Esophagus (tissue), 2 donors: ENCODE data around the gene GPR62. TPM values are rescaled to one million over a fixed set of nuclear protein-coding genes. Genes with fewer than 3 reads are reported as not detected.
"Not testable (repeated sequence)": the region's sequence is repeated elsewhere in the genome, so short reads cannot be mapped to it uniquely, and the experiment has no call there.

Experiments used
- H3K27ac ChIP-seq, 2 donors: one replicate each; pipeline ENCODE4 v1.5.1; 2013; ENCODE audit warnings: low read depth in 2 of 2, mild to moderate bottlenecking in 2 of 2, inconsistent platforms in 1 of 2, low read length in 1 of 2, moderate library complexity in 1 of 2
- H3K27me3 ChIP-seq, 2 donors: one replicate each; pipeline ENCODE4 v1.6.1; 2013; ENCODE audit warnings: low read length in 2 of 2, control low read depth in 1 of 2, mild to moderate bottlenecking in 1 of 2; ENCODE audit not compliant: insufficient read depth in 2 of 2, control insufficient read depth in 1 of 2
- H3K36me3 ChIP-seq, 2 donors: one replicate each; pipeline ENCODE4 v1.6.1; 2013; ENCODE audit warnings: low read length in 1 of 2; ENCODE audit not compliant: control insufficient read depth in 2 of 2, insufficient read depth in 2 of 2
- H3K4me1 ChIP-seq, 2 donors: one replicate each; pipeline ENCODE4 v1.6.1; 2013; ENCODE audit warnings: low read length in 1 of 2; ENCODE audit not compliant: control insufficient read depth in 2 of 2, insufficient read depth in 2 of 2
- H3K4me3 ChIP-seq, 2 donors: one replicate each; pipeline ENCODE4 v1.5.1; 2013; ENCODE audit warnings: low read length in 2 of 2, mild to moderate bottlenecking in 2 of 2, low read depth in 1 of 2, moderate library complexity in 1 of 2
- H3K9me3 ChIP-seq, 2 donors: one replicate each; pipeline ENCODE4 v1.6.1; 2013; ENCODE audit warnings: mild to moderate bottlenecking in 2 of 2, low read depth in 1 of 2, low read length in 1 of 2, moderate library complexity in 1 of 2; ENCODE audit not compliant: control insufficient read depth in 2 of 2, insufficient read depth in 1 of 2
- WGBS, 2 donors: extraction: QIAGEN DNeasy Blood & Tissue Kit; methylation state at CpG; one replicate each; pipeline ENCODE4 v1.1.7; 2013; 5-methylcytosine and 5-hydroxymethylcytosine counted together
- polyA plus RNA-seq, 2 donors: library from polyadenylated mRNA; stranded (reverse); fragments of 200-250 nt; gene quantifications; one replicate each; pipeline ENCODE4 v1.2.3, GENCODE V29; 2013
- donor health status: healthy with polysubstance abuse.
- donor health status: Bipolar disorder and iron deficiency.

Gene GPR62
- polyA plus RNA-seq, 2 donors: 0.05 to 0.06 TPM

DNA sequence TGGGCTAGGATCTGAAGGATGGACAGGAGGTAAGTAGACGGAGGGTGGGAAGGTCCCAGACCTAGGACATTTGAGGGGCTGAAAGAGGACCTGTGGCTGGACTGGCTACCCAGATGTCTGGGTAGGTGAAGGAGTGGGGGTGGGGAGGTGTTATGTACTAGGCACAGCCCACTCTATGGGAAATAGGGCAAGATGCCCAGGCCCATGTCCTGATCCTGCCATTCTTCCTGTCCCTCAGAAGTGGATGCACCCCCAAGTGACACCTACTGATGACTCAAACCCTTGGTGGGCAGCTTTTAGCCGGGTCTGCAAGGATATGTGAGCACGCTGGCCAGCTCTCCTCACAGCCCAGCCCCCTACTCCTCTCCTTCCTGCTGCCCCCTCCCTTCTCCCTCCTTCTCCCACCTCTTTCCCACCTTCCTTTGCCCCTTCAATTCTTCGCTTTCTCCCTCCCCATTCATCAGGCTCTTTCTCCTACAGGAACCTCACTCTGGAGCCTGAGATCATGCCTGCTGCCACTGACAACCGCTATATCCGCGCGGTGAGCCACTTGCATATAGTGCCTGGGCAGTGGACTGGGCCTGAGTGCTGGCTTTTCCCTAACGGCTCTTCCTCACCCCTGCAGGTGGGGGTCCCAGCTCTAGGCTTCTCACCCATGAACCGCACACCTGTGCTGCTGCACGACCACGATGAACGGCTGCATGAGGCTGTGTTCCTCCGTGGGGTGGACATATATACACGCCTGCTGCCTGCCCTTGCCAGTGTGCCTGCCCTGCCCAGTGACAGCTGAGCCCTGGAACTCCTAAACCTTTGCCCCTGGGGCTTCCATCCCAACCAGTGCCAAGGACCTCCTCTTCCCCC lies 33.3 kb downstream of the GPR62 start:
- WGBS, 2 donors: 73 to 74% methylated on average over 15 of the region's 15 CpGs
- no peak overlapping the region for H3K4me3 ChIP-seq
- peaks cover 0 to 4% of the 10 kb centered on the region in 2 donors for H3K4me1 ChIP-seq
- H3K36me3 ChIP-seq: peaks cover 0 to 12% of the 10 kb centered on the region in 2 donors
- no peaks in the 10 kb centered on the region for H3K9me3 ChIP-seq
- H3K27ac ChIP-seq: no peak overlapping the region
- no peaks in the 10 kb centered on the region for H3K27me3 ChIP-seq

DNA sequence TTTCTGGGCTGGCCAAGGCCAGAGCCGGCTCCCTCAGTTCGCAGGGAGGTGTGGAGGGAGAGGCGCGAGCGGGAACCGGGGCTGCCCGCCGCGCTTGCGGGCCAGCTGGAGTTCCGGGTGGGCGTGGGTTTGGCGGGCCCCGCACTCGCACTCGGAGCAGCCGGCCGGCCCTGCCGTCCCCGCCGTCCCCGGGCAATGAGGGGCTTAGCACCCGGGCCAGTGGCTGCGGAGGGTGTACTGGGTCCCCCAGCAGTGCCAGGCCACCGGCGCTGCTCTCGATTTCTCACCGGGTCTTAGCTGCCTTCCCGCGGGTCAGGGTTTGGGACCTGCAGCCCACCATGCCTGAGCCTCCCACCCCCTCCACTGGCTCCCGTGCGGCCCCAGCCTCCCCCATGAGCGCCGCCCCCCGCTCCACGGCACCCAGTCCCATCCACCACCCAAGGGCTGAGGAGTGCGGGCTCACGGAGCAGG lies 35.4 kb downstream of the GPR62 start:
- WGBS, 2 donors: 77 to 79% methylated on average over 35 to 38 of the region's 38 CpGs
- not testable (repeated sequence) for H3K4me3 ChIP-seq, H3K4me1 ChIP-seq, H3K9me3 ChIP-seq, H3K27ac ChIP-seq, H3K27me3 ChIP-seq
- peaks cover 10 to 24% of the 10 kb centered on the region in 2 donors for H3K36me3 ChIP-seq

DNA sequence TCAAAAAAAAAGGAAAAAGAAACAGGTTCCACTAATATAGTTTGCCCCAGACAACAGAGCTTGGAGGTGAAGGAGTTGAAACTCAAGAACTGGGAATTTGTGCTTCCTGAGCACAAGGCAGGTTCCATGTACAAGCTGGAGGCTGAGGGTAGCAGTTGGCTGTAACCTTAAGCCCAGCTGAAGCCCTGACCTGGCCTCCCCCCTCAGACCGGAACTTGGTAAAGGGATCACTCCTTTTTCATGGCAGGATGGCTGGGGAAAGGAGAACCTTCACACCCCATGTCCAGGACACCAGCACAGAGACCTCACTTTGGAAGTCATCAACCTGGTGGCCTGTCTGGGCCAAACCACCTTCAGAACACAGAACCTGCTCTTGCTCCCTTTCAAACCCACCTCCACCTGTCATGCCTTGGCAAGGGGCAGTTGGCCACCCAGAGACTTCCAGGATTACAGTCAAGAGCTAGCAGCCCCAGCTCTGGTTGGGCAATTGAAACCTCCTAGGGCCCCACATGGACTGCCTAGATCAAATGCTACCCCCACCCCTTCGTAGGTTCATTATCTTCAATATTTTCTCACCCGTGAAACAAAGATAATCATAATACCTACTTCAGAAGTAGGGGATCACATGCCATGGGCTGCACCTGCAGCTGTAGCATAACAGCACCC lies 37.0 kb downstream of the GPR62 start:
- Histone ChIP-seq H3K36me3 (peaks cover 10 to 24% of the 10 kb centered on the region in 2 donors), H3K4me1 (peaks cover 0 to 5% of the 10 kb centered on the region in 2 donors), H3K9me3 (no peaks in the 10 kb centered on the region), H3K27ac (peak overlapping the region in 1 of 2 donors; percentile 7), H3K27me3 (no peaks in the 10 kb centered on the region), H3K4me3 (no peak overlapping the region)
- 80 to 83% methylated on average over 3 of the region's 3 CpGs for WGBS, 2 donors

DNA sequence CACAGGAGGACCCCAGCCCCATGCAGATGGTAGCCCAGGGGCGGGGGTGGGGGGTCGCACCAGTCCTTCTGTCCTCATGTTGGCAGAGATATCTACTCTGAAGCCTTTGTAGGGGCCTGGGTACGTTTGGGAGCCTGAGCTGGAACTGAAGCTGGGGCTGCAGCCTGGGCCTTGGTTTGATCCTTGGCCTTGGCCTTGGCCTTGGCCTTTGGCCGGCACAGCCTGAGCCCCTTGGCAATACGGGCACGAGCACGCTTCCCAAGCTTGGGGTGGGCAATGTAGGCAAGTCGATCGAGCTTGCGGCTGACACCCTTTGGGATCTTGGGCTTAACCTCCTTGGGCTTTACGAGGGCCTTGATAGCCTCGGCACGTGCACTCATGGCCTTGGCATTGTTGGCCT lies 38.5 kb downstream of the GPR62 start:
- WGBS, 2 donors: 76 to 79% methylated on average over 9 to 10 of the region's 13 CpGs

DNA sequence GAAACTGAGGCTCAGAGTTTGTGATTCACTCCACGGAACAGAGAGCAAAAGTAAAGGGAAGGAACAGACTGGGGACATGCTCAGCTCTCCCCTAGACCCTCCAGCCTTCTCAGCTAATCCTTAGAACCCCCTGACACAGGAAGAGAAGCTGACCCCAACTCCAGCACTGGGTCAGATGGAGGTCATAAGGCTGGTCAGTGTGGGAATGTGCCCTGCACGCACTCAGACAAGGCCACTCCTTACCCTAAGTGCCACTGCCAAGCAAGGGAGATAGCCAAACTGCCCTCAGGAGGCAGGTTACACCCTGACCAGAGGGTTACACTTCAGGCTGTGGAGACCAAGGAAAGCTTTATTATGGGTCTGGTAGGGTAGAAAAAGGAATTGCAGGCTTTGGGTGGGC lies 39.3 kb downstream of the GPR62 start:
- Histone ChIP-seq H3K4me1 (peaks cover 0 to 5% of the 10 kb centered on the region in 2 donors), H3K36me3 (peaks cover 10 to 24% of the 10 kb centered on the region in 2 donors), H3K27ac (peak overlapping the region in 1 of 2 donors; percentile 59), H3K4me3 (peak overlapping the region; percentile 73 to 76), H3K9me3 (no peaks in the 10 kb centered on the region), H3K27me3 (no peaks in the 10 kb centered on the region)
- WGBS, 2 donors: 60 to 73% methylated on average over 2 of the region's 2 CpGs

More for the DNA sequence above, 38.5 kb downstream of the GPR62 start:
- not testable (repeated sequence) for H3K9me3 ChIP-seq, H3K27ac ChIP-seq, H3K4me3 ChIP-seq, H3K27me3 ChIP-seq, H3K4me1 ChIP-seq
- peaks cover 10 to 24% of the 10 kb centered on the region in 2 donors for H3K36me3 ChIP-seq

DNA sequence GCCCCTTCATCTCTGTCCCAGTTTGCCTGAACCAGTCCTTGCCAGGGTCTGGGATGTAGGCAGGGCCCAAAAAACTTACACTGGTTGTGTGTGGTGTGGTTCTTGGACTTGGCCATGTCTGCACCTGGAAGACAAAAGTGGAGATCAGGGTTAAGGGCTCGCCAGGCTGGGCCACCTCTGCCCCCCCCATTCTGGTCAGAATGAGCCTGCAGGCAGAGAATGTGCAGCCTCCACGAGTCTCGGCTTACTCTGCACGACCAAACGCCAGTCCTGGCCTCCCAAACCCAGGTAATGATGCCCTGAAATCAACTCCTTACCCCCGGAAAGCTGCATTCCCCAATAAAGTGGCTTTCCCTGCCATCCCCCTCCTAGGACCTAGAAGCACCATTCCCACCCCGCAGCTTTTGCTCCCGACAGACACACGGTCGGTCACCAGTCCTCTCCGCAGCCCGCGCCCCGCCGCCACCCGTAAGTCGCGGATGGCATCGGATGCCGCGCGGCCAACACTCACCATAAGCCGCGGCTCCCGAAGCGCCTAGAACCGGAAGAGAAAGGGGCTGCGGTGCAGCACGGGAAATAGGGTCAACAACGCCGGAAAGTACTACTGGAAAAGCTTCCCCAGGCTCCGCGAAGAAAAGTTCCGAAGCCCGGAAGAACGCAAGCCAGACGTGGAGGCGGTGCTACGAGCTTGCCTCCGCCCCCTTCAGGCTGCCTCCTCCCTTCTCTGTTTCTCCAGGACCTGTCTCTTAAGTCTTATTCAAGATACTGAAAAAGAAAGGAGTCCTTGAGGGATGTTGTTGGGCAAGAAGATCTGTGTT lies 40.4 kb downstream of the GPR62 start, which contains the start of gene RPL29:
RPL29 (minus strand) TSS at position 550 of the 818 bp plus-strand sequence; CDS start at position 116, 434 bp downstream.
- Histone ChIP-seq H3K36me3 (peaks cover 10 to 24% of the 10 kb centered on the region in 2 donors), H3K27ac (peak within 1 kb of the TSS; percentile 65 to 89)
- 0% methylated on average over 40 of the region's 40 CpGs for WGBS, 2 donors

DNA sequence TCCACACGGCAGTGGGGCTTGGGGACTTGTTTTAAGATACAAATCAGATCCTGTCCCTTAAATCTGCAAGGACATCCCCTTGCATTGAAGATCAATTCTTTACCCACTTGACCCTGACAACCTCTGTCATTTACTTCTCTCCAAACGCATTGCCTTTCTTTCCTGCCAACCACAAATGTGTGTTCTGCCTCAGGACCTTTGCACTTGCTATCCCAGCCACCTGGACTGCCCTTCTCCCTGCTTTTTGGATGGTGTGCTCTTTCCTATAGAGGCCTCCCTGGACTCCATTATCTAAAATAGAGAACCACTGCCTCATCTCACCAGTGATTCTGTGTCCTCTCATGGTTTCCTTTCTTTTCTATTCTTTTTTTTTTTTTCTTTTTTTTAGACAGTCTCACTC lies 42.0 kb downstream of the GPR62 start:
- Histone ChIP-seq H3K27me3 (no peaks in the 10 kb centered on the region), H3K27ac (no peak overlapping the region), H3K9me3 (no peaks in the 10 kb centered on the region), H3K36me3 (peaks cover 10 to 20% of the 10 kb centered on the region in 2 donors), H3K4me1 (peaks cover 0 to 10% of the 10 kb centered on the region in 2 donors), H3K4me3 (no peak overlapping the region)
- 59 to 62% methylated on average over 2 of the region's 2 CpGs for WGBS, 2 donors

More for the DNA sequence above, 40.4 kb downstream of the GPR62 start, which contains the start of gene RPL29:
- no peaks in the 10 kb centered on the region for H3K27me3 ChIP-seq
- H3K9me3 ChIP-seq: no peaks in the 10 kb centered on the region
- peak within 1 kb of the TSS; percentile 73 to 76 for H3K4me3 ChIP-seq
- H3K4me1 ChIP-seq: peaks cover 0 to 5% of the 10 kb centered on the region in 2 donors

DNA sequence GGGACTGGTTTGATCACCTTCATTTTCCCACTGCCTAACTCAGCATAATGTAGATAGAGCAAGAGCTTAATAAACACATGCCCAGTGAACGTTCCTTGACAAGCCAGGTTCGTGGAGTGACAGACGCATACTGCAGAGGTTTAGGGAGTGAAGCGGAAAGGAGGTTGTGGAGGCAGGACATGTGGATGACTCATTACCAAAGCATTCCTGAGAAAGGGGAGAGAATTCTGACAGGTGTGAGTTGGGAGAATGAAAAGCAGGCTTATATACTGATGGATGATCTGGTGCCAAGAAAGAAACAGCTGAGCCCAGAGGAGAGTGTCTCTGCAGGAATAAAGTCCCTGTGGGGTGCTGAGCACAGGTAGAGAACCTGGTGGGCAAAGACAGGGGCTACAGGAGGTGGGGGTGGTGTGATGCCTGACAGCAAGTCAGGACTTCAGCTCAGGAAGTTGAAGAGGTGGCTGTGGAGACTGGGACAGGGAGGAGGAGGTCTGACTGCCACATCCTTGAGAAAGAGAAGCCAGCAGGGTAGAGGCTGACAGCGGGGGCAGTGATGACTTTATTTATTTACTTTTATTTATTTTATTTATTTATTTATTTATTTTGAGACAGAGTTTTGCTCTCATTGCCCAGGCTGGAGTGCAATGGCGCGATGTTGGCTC lies 42.9 kb downstream of the GPR62 start:
- H3K36me3 ChIP-seq: peaks cover 10 to 14% of the 10 kb centered on the region in 2 donors
- H3K4me1 ChIP-seq: peaks cover 0 to 10% of the 10 kb centered on the region in 2 donors
- no peaks in the 10 kb centered on the region for H3K9me3 ChIP-seq
- no peaks in the 10 kb centered on the region for H3K27me3 ChIP-seq
- H3K27ac ChIP-seq: peak overlapping the region in 1 of 2 donors; percentile 32
- 46 to 48% methylated on average over 7 of the region's 7 CpGs for WGBS, 2 donors
- H3K4me3 ChIP-seq: no peak overlapping the region
